GM21529 (cell line): ENCODE data around the gene TSPY9.
"Not testable (repeated sequence)": the region's sequence is repeated elsewhere in the genome, so short reads cannot be mapped to it uniquely, and the experiment has no call there.

Experiments used
- ATAC-seq: cut with Tn5 transposase; IDR thresholded peaks from one replicate; pipeline ENCODE4 v1.9.1; 2021; ENCODE audit not compliant: unreplicated experiment

Gene TSPY9, protein sequence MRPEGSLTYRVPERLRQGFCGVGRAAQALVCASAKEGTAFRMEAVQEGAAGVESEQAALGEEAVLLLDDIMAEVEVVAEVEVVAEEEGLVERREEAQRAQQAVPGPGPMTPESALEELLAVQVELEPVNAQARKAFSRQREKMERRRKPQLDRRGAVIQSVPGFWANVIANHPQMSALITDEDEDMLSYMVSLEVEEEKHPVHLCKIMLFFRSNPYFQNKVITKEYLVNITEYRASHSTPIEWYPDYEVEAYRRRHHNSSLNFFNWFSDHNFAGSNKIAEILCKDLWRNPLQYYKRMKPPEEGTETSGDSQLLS

DNA sequence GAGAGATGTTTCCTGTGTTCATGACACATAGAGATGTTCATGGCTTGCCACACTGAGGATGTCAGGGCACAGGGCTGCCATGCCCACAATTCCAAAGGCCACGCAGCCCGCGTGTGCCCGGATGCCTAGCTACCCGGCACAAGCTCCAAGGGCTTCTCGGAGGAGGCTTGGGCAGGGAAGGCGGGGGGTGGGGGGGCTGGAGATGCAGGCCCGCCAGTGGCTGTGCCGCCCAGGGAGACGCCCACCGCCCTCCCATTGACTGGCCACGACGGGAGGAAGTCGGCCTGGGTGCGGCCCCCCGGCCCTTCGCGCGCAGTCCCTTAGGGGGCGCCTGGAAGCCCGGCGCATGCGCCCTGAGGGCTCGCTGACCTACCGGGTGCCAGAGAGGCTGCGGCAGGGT lies at the start of gene TSPY9:
TSPY9 (plus strand) TSS at position 301 of the 400 bp plus-strand sequence; CDS start at position 347, 46 bp downstream.
- not testable (repeated sequence) for ATAC-seq

DNA sequence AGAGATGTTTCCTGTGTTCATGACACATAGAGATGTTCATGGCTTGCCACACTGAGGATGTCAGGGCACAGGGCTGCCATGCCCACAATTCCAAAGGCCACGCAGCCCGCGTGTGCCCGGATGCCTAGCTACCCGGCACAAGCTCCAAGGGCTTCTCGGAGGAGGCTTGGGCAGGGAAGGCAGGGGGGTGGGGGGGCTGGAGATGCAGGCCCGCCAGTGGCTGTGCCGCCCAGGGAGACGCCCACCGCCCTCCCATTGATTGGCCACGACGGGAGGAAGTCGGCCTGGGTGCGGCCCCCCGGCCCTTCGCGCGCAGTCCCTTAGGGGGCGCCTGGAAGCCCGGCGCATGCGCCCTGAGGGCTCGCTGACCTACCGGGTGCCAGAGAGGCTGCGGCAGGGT lies 20.4 kb upstream of the TSPY9 start, which contains the start of gene TSPY1:
TSPY1 (plus strand) TSS at position 301 of the 400 bp plus-strand sequence; CDS start at position 347, 46 bp downstream.
- not testable (repeated sequence) for ATAC-seq

GRCh38 chrY:9504396-9504795 lies 17.3 kb downstream of the TSPY9 start:
- ATAC-seq: not testable (repeated sequence)

- not testable (repeated sequence) for ATAC-seq
Measured at GRCh38 chrY:9516287-9516686, 29.2 kb downstream of the TSPY9 start.

DNA sequence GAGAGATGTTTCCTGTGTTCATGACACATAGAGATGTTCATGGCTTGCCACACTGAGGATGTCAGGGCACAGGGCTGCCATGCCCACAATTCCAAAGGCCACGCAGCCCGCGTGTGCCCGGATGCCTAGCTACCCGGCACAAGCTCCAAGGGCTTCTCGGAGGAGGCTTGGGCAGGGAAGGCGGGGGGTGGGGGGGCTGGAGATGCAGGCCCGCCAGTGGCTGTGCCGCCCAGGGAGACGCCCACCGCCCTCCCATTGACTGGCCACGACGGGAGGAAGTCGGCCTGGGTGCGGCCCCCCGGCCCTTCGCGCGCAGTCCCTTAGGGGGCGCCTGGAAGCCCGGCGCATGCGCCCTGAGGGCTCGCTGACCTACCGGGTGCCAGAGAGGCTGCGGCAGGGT lies 40.5 kb downstream of the TSPY9 start, which contains the start of gene TSPY10:
TSPY10 (plus strand) TSS at position 301 of the 400 bp plus-strand sequence; CDS start at position 347, 46 bp downstream.
- ATAC-seq: not testable (repeated sequence)
